HAP-1 (cell line): ENCODE data around the gene RPS6KA2.

Source experiments
- DNase-seq, 2 experiments: peaks; one replicate each; pipeline ENCODE4 v3.0.0-alpha.2; 2016 to 2020; ENCODE audit warnings: low spot score in 2 of 2
- H3K27me3 ChIP-seq: fragments of 250-450 bp; sonication (Bioruptor Pico); 2 replicates; pipeline ENCODE4 v1.5.1; 2020; ENCODE audit warnings: low read depth, mild to moderate bottlenecking, moderate library complexity
- H3K36me3 ChIP-seq: fragments of 250-450 bp; sonication (Bioruptor Pico); replicated peaks from 2 replicates; pipeline ENCODE4 v1.5.1; 2020; ENCODE audit warnings: mild to moderate bottlenecking
- H3K4me1 ChIP-seq: fragments of 250-450 bp; sonication (Bioruptor Pico); 2 replicates; pipeline ENCODE4 v1.5.1; 2020; ENCODE audit warnings: mild to moderate bottlenecking
- H3K4me3 ChIP-seq: fragments of 250-450 bp; sonication (Bioruptor Pico); 2 replicates; pipeline ENCODE4 v1.5.1; 2020; ENCODE audit warnings: mild to moderate bottlenecking, moderate library complexity
- H3K9me3 ChIP-seq: fragments of 250-450 bp; sonication (Bioruptor Pico); 2 replicates; pipeline ENCODE4 v1.5.1; 2020; ENCODE audit warnings: mild to moderate bottlenecking, moderate library complexity
- in situ Hi-C: fragments of 300-500 bp; cut with MboI; formaldehyde crosslinking; loops from 3 replicates; pipeline ENCODE4 v1.14.3; 2020; ENCODE audit warnings: low sequenced_read_pairs, inconsistent platforms, mixed read lengths

RPS6KA2 gene

GRCh38 chr6:166420351-166420750 is 206.7 kb downstream of the RPS6KA2 start:
- Histone ChIP-seq H3K36me3 (no peaks in the 10 kb centered on the region), H3K4me3 (no peak overlapping the region), H3K4me1 (no peaks in the 10 kb centered on the region), H3K9me3 (no peaks in the 10 kb centered on the region), H3K27me3 (no peaks in the 10 kb centered on the region)
- DNase-seq = no peak
- in situ Hi-C loops = loop anchor here (25.0 kb wide), 1 partner anchor 258 kb away; the partner anchor contains the start of gene TBXT

GRCh38 chr6:166419717-166420116 is 207.3 kb downstream of the RPS6KA2 start:
- H3K4me1 ChIP-seq = no peaks in the 10 kb centered on the region

GRCh38 chr6:166419286-166419685 is 207.8 kb downstream of the RPS6KA2 start:
- Histone ChIP-seq H3K4me3 (no peak overlapping the region), H3K9me3 (no peaks in the 10 kb centered on the region), H3K27me3 (no peaks in the 10 kb centered on the region), H3K36me3 (no peaks in the 10 kb centered on the region), H3K4me1 (no peaks in the 10 kb centered on the region)
- in situ Hi-C loops = loop anchor here (25.0 kb wide), 1 partner anchor 257 kb away; the partner anchor contains the start of gene TBXT
- DNase-seq = no peak

More at GRCh38 chr6:166419717-166420116, 207.3 kb downstream of the RPS6KA2 start:
- Histone ChIP-seq H3K9me3 (no peaks in the 10 kb centered on the region), H3K36me3 (no peaks in the 10 kb centered on the region), H3K4me3 (no peak overlapping the region), H3K27me3 (no peaks in the 10 kb centered on the region)
- no peak for DNase-seq
- in situ Hi-C loops = loop anchor here (25.0 kb wide), 1 partner anchor 257 kb away; the partner anchor contains the start of gene TBXT

- H3K4me3 ChIP-seq = no peak overlapping the region
- no peaks in the 10 kb centered on the region for H3K4me1 ChIP-seq
- H3K9me3 ChIP-seq = no peaks in the 10 kb centered on the region
- no peaks in the 10 kb centered on the region for H3K27me3 ChIP-seq
- in situ Hi-C loops = loop anchor here (25.0 kb wide), 1 partner anchor 256 kb away; the partner anchor contains the start of gene TBXT
- no peaks in the 10 kb centered on the region for H3K36me3 ChIP-seq
- DNase-seq = no peak
These were observed 208.3 kb downstream of the RPS6KA2 start for GRCh38 chr6:166418691-166419143.

GRCh38 chr6:166417285-166417691 is 209.8 kb downstream of the RPS6KA2 start:
- Histone ChIP-seq H3K4me1 (no peaks in the 10 kb centered on the region), H3K9me3 (no peaks in the 10 kb centered on the region), H3K4me3 (no peak overlapping the region), H3K36me3 (no peaks in the 10 kb centered on the region), H3K27me3 (no peaks in the 10 kb centered on the region)
- DNase-seq = no peak
- in situ Hi-C loops = loop anchor here (25.0 kb wide), 1 partner anchor 255 kb away; the partner anchor contains the start of gene TBXT

- DNase-seq = no peak
- H3K27me3 ChIP-seq = no peaks in the 10 kb centered on the region
- H3K4me1 ChIP-seq = no peaks in the 10 kb centered on the region
- no peaks in the 10 kb centered on the region for H3K36me3 ChIP-seq
- H3K4me3 ChIP-seq = no peak overlapping the region
- in situ Hi-C loops = loop anchor here (25.0 kb wide), 1 partner anchor 254 kb away; the partner anchor contains the start of gene TBXT
- H3K9me3 ChIP-seq = no peaks in the 10 kb centered on the region
These were observed 211.2 kb downstream of the RPS6KA2 start for GRCh38 chr6:166415833-166416347.

- no peak for DNase-seq
- Histone ChIP-seq H3K4me1 (no peaks in the 10 kb centered on the region), H3K27me3 (no peaks in the 10 kb centered on the region), H3K9me3 (no peaks in the 10 kb centered on the region), H3K36me3 (no peaks in the 10 kb centered on the region), H3K4me3 (no peak overlapping the region)
- in situ Hi-C loops = loop anchor here (25.0 kb wide), 1 partner anchor 253 kb away; the partner anchor contains the start of gene TBXT
These were observed 211.7 kb downstream of the RPS6KA2 start for GRCh38 chr6:166415306-166415705.

GRCh38 chr6:166413491-166413951 is 213.5 kb downstream of the RPS6KA2 start:
- Histone ChIP-seq H3K36me3 (no peaks in the 10 kb centered on the region), H3K4me1 (peaks cover 4% of the 10 kb centered on the region; the same call in 1 of the 2 replicates), H3K4me3 (no peak overlapping the region), H3K27me3 (no peaks in the 10 kb centered on the region), H3K9me3 (no peaks in the 10 kb centered on the region)
- in situ Hi-C loops = loop anchor here (25.0 kb wide), 1 partner anchor 251 kb away; the partner anchor contains the start of gene TBXT
- DNase-seq = no peak

- H3K4me1 ChIP-seq = peaks cover 4% of the 10 kb centered on the region; the same call in 1 of the 2 replicates
- H3K4me3 ChIP-seq = no peak overlapping the region
- no peaks in the 10 kb centered on the region for H3K27me3 ChIP-seq
- in situ Hi-C loops = loop anchor here (25.0 kb wide), 1 partner anchor 251 kb away; the partner anchor contains the start of gene TBXT
- no peaks in the 10 kb centered on the region for H3K9me3 ChIP-seq
- H3K36me3 ChIP-seq = no peaks in the 10 kb centered on the region
- DNase-seq = no peak
These were observed 214.1 kb downstream of the RPS6KA2 start for GRCh38 chr6:166412911-166413384.

GRCh38 chr6:166412156-166412910 is 214.7 kb downstream of the RPS6KA2 start:
- H3K27me3 ChIP-seq = no peaks in the 10 kb centered on the region
- no peaks in the 10 kb centered on the region for H3K36me3 ChIP-seq
- in situ Hi-C loops = loop anchor here (25.0 kb wide), 1 partner anchor 250 kb away; the partner anchor contains the start of gene TBXT
- H3K9me3 ChIP-seq = no peaks in the 10 kb centered on the region
- H3K4me1 ChIP-seq = peaks cover 4% of the 10 kb centered on the region; the same call in 1 of the 2 replicates
- no peak overlapping the region for H3K4me3 ChIP-seq
- DNase-seq = no peak

GRCh38 chr6:166411721-166412151 is 215.3 kb downstream of the RPS6KA2 start:
- DNase-seq = no peak
- peaks cover 4% of the 10 kb centered on the region; the same call in 1 of the 2 replicates for H3K4me1 ChIP-seq
- no peaks in the 10 kb centered on the region for H3K36me3 ChIP-seq
- in situ Hi-C loops = loop anchor here (25.0 kb wide), 1 partner anchor 249 kb away; the partner anchor contains the start of gene TBXT
- H3K27me3 ChIP-seq = no peaks in the 10 kb centered on the region
- no peak overlapping the region for H3K4me3 ChIP-seq
- no peaks in the 10 kb centered on the region for H3K9me3 ChIP-seq

GRCh38 chr6:166411271-166411670 is 215.8 kb downstream of the RPS6KA2 start:
- no peaks in the 10 kb centered on the region for H3K9me3 ChIP-seq
- no peak for DNase-seq
- H3K36me3 ChIP-seq = no peaks in the 10 kb centered on the region
- no peak overlapping the region for H3K4me3 ChIP-seq
- in situ Hi-C loops = loop anchor here (25.0 kb wide), 1 partner anchor 249 kb away; the partner anchor contains the start of gene TBXT
- no peaks in the 10 kb centered on the region for H3K27me3 ChIP-seq
- peaks cover 4% of the 10 kb centered on the region; the same call in 1 of the 2 replicates for H3K4me1 ChIP-seq

GRCh38 chr6:166410426-166410935 is 216.6 kb downstream of the RPS6KA2 start:
- H3K36me3 ChIP-seq = no peaks in the 10 kb centered on the region
- H3K4me1 ChIP-seq = peaks cover 4% of the 10 kb centered on the region; the same call in 1 of the 2 replicates
- in situ Hi-C loops = loop anchor here (25.0 kb wide), 1 partner anchor 248 kb away; the partner anchor contains the start of gene TBXT
- no peak overlapping the region for H3K4me3 ChIP-seq
- H3K27me3 ChIP-seq = no peaks in the 10 kb centered on the region
- DNase-seq = no peak
- no peaks in the 10 kb centered on the region for H3K9me3 ChIP-seq
